Common myeloid progenitor, CD34-positive (primary cell): ENCODE data around the gene TTC33.

Experiments
- CTCF ChIA-PET: fragments of 350-600 bp; sonication (Branson Sonifier 250); formaldehyde crosslinking; loops from one replicate; lab custom pipeline; 2021; ENCODE audit warnings: antibody characterized with exemption; lab: Charles Lee
- POLR2A ChIA-PET: fragments of 350-600 bp; sonication (Branson Sonifier 250); formaldehyde crosslinking; loops from one replicate; lab custom pipeline; 2021; ENCODE audit warnings: antibody characterized with exemption; lab: Charles Lee
- DNase-seq, 3 donors: peaks; one replicate each; pipeline versions ENCODE4 v3.0.0 to v3.0.0-alpha.2; 2013
- H3K27ac ChIP-seq, 2 experiments: 1 replicate in 1 of 2; 2 replicates in 1 of 2; pipeline ENCODE4 v1.7.0; 2013; ENCODE audit warnings: inconsistent platforms in 2 of 2, low read length in 2 of 2, mild to moderate bottlenecking in 2 of 2, low read depth in 1 of 2, moderate library complexity in 1 of 2; ENCODE audit not compliant: severe bottlenecking in 2 of 2, insufficient read depth in 1 of 2, poor library complexity in 1 of 2
- H3K27me3 ChIP-seq, 5 experiments: replicated peaks in 2 of 5; 1 replicate in 3 of 5; 2 replicates in 2 of 5; pipeline versions ENCODE4 v1.6.1 to v1.7.0; 2013; ENCODE audit warnings: low read length in 4 of 5, mild to moderate bottlenecking in 2 of 5, moderate library complexity in 2 of 5, inconsistent platforms in 1 of 5; ENCODE audit not compliant: insufficient read depth in 5 of 5, control insufficient read depth in 4 of 5
- H3K36me3 ChIP-seq, 4 experiments: 1 replicate in 2 of 4; 2 replicates in 2 of 4; pipeline versions ENCODE4 v1.6.1 to v1.7.0; 2013; ENCODE audit warnings: low read length in 3 of 4, control low read depth in 1 of 4, mild to moderate bottlenecking in 1 of 4; ENCODE audit not compliant: control insufficient read depth in 4 of 4, insufficient read depth in 4 of 4
- H3K4me1 ChIP-seq, 4 experiments: 1 replicate in 3 of 4; 2 replicates in 1 of 4; pipeline versions ENCODE4 v1.6.1 to v1.7.1; 2013; ENCODE audit warnings: low read length in 3 of 4, mild to moderate bottlenecking in 3 of 4, control low read depth in 1 of 4, inconsistent platforms in 1 of 4, moderate library complexity in 1 of 4; ENCODE audit not compliant: control insufficient read depth in 4 of 4, insufficient read depth in 4 of 4; ENCODE audit errors: control extremely low read depth in 1 of 4
- H3K4me3 ChIP-seq, 7 experiments: 1 replicate in 4 of 7; 2 replicates in 3 of 7; pipeline versions ENCODE4 v1.5.1 to v1.7.0; 2013; ENCODE audit warnings: mild to moderate bottlenecking in 7 of 7, low read length in 6 of 7, moderate library complexity in 6 of 7, inconsistent platforms in 2 of 7, low read depth in 2 of 7, control low read depth in 1 of 7; ENCODE audit not compliant: insufficient read depth in 4 of 7, control insufficient read depth in 1 of 7; ENCODE audit errors: extremely low read depth in 1 of 7
- H3K9me3 ChIP-seq, 5 experiments: 1 replicate in 4 of 5; 2 replicates in 1 of 5; pipeline versions ENCODE4 v1.6.1 to v1.7.1; 2013; ENCODE audit warnings: low read length in 4 of 5, mild to moderate bottlenecking in 2 of 5, inconsistent platforms in 1 of 5, low read depth in 1 of 5, moderate library complexity in 1 of 5; ENCODE audit not compliant: control insufficient read depth in 4 of 5, insufficient read depth in 2 of 5; ENCODE audit errors: control extremely low read depth in 1 of 5
- WGBS: methylation state at CpG from one replicate; pipeline ENCODE4 v1.1.5; 2013; ENCODE audit not compliant: insufficient coverage; 5-methylcytosine and 5-hydroxymethylcytosine counted together

TTC33 gene

DNA sequence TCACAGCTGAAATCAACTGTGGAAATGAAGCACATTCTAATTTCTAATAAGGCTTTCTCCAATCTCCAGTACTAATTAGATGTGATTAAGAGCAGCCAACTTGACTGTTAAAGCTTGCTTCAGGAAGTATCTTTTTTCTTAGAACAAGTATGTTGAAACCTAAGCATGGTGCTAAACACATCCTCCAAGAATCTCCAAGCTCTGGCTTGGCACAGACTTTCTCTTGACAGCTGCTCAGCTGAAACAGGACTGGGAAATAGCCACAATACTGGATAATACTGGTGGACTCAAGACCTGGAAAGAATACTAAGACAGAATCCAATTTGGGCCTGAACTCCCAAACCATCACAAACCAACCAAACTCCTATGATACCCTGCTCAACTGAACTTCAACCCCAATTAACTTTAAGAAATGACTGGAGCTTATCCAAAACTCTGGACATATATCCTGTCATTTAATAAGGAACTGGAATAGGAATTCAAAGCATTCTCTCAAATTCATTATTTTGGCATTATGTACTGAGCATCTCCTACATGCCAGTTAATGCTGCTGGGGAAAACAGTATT lies 26.2 kb upstream of the TTC33 start:
- peaks cover 0 to 4% (median 1%) of the 10 kb centered on the region in 4 experiments for H3K36me3 ChIP-seq
- CTCF ChIA-PET, result interaction anchor here (1.0 kb wide), 1 partner anchor 20 kb away, joined by 4 read pairs; no protein-coding TSS in a partner anchor
- no peak overlapping the region for H3K27ac ChIP-seq
- H3K4me1 ChIP-seq, result peaks cover 0 to 6% (median 4%) of the 10 kb centered on the region in 4 experiments
- no peaks in the 10 kb centered on the region for H3K9me3 ChIP-seq
- H3K27me3 ChIP-seq, result no peaks in the 10 kb centered on the region
- no peak for DNase-seq
- no peak overlapping the region for H3K4me3 ChIP-seq
- POLR2A ChIA-PET, result interaction anchor here (0.7 kb wide), 1 partner anchor 9 kb away, joined by 3 read pairs; no protein-coding TSS in a partner anchor

DNA sequence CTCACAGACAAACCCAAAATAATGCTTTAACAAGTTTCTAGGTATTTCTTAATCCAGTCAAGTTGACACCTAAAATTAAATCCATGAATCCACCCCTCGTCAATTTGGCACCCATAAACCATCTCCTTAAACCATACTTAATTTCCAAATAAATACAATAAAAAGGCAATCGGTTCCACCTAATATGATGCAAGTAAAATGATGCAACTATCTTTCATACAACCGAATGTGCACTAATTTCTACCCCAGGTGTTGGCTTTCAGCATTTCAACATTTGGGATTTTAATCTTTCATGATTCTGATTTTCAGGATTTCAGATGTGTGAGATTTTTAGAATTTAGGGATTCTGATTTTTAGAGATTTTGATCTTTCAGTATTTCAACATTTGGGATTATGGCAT lies 25.1 kb upstream of the TTC33 start:
- no peak for DNase-seq
- no peaks in the 10 kb centered on the region for H3K9me3 ChIP-seq
- no peaks in the 10 kb centered on the region for H3K27me3 ChIP-seq
- no peak overlapping the region for H3K27ac ChIP-seq
- no peak overlapping the region for H3K4me3 ChIP-seq
- 100% methylated on average over 3 of the region's 3 CpGs for WGBS
- H3K36me3 ChIP-seq, result peaks cover 3 to 8% (median 6%) of the 10 kb centered on the region in 4 experiments
- ChIA-PET POLR2A (no interaction called here), CTCF (no interaction called here)
- peaks cover 3 to 15% (median 8%) of the 10 kb centered on the region in 4 experiments for H3K4me1 ChIP-seq

DNA sequence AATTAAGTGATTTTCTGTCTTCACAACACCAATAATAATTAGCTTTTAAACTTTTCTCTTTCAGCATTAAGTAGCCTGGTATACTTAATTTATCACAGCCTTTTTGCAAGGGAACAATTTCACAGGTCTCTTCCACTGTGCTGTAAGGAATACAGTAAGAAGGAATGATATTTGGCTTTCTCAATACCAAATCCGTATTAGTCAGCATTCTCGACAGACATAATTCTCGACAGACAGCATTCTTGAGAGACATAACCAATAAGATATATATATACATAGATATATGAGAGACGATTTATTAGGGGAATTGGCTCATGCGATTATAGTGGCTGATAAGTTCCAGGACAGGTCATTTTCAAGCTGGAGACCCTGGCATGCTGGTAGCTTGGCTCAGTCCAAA lies 24.4 kb upstream of the TTC33 start:
- DNase-seq, result no peak
- ChIA-PET POLR2A (no interaction called here), CTCF (interaction anchor here (0.8 kb wide), 1 partner anchor 11 kb away, joined by 3 read pairs; no protein-coding TSS in a partner anchor)
- H3K4me1 ChIP-seq, result peaks cover 3 to 16% (median 9%) of the 10 kb centered on the region in 4 experiments
- no peak overlapping the region for H3K27ac ChIP-seq
- H3K36me3 ChIP-seq, result peaks cover 9 to 15% (median 11%) of the 10 kb centered on the region in 4 experiments
- WGBS, result 100% methylated on average over 1 of the region's 5 CpGs
- no peaks in the 10 kb centered on the region for H3K27me3 ChIP-seq
- H3K4me3 ChIP-seq, result no peak overlapping the region
- H3K9me3 ChIP-seq, result no peaks in the 10 kb centered on the region

DNA sequence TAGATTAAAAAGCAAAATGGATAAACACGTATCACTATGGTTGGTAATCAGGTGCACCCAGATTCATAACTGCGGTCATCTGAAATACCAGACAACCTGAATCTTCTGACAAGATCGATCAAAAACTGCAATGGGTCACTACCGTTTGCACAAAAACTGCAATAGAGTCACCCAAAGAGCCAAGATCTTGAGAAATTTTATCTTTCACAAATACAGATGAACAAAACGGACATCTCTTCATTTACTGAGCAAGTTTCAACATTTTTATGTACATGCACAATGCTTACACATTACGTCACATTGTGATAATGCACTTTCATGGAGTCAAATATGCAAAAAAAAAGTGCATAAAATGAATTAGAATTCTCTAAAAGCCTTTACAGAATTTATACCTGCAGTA lies 23.8 kb upstream of the TTC33 start:
- CTCF ChIA-PET, result interaction anchor here (0.8 kb wide), 1 partner anchor 12 kb away, joined by 3 read pairs; no protein-coding TSS in a partner anchor

DNA sequence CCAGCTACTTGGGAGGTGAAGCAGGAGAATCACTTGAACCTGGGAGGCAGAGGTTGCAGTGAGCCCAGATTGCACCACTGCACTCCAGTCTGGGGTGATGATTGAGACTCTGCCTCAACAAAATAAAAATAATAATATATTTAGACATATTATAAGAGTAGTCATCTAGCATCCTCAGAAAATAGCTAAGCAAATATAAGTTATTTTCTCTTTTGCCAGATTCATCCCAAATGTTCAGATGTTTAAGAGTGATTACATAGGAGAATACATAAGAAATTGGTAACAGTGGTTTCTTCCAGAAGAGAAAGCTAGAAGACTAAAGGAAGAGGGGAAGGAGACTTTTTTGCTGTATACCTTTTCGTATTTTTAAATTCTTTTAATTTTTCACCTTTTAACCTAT lies 22.4 kb upstream of the TTC33 start:
- Histone ChIP-seq H3K4me3 (no peak overlapping the region), H3K27ac (no peak overlapping the region), H3K9me3 (no peaks in the 10 kb centered on the region), H3K4me1 (peaks cover 3 to 16% (median 9%) of the 10 kb centered on the region in 4 experiments), H3K36me3 (peaks cover 16 to 32% (median 16%) of the 10 kb centered on the region in 4 experiments), H3K27me3 (no peaks in the 10 kb centered on the region)
- ChIA-PET POLR2A (no interaction called here), CTCF (interaction anchor here (0.6 to 1.2 kb wide), 3 partner anchors 10 to 1402 kb away, joined by 3 read pairs; no protein-coding TSS in a partner anchor)
- WGBS, result no CpG with 5 or more reads among the region's 1 CpG
- DNase-seq, result no peak

More for the DNA sequence above, 23.8 kb upstream of the TTC33 start:
- no peak overlapping the region for H3K27ac ChIP-seq
- POLR2A ChIA-PET, result no interaction called here
- no peak overlapping the region for H3K4me3 ChIP-seq
- WGBS, result 100% methylated on average over 4 of the region's 6 CpGs
- H3K27me3 ChIP-seq, result no peaks in the 10 kb centered on the region
- H3K4me1 ChIP-seq, result peaks cover 3 to 16% (median 9%) of the 10 kb centered on the region in 4 experiments
- no peak for DNase-seq
- H3K9me3 ChIP-seq, result no peaks in the 10 kb centered on the region
- H3K36me3 ChIP-seq, result peaks cover 11 to 21% (median 14%) of the 10 kb centered on the region in 4 experiments

DNA sequence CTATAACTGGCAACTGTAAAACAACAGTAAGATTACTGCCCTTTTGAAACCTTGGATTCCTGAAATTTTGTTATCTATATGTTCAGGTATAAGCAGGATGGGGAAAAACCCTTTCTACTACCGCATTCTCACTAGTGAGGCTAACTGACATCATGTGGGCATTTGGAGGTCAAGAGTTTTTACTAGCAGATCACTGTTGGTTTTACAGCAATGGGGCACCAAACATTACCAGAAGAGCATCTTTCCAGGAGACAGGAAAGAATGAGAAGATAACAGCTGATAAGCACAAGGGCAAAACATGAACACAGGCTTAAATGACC lies 20.9 kb upstream of the TTC33 start:
- CTCF ChIA-PET, result interaction anchor here (1.0 to 2.8 kb wide), 4 partner anchors 11 to 31 kb away, joined by 4 to 17 read pairs (median 4); no protein-coding TSS in a partner anchor
- Histone ChIP-seq H3K36me3 (peaks cover 16 to 42% (median 22%) of the 10 kb centered on the region in 4 experiments), H3K4me3 (no peak overlapping the region), H3K4me1 (peaks cover 0 to 12% (median 8%) of the 10 kb centered on the region in 4 experiments), H3K27me3 (no peaks in the 10 kb centered on the region), H3K27ac (peak overlapping the region in 1 of 2 experiments; percentile 47), H3K9me3 (no peaks in the 10 kb centered on the region)
- POLR2A ChIA-PET, result no interaction called here
- WGBS, result 40% methylated on average over 1 of the region's 1 CpG
- no peak for DNase-seq
